Activated CD4-positive, alpha-beta T cell treated with anti-CD3 and anti-CD28 coated beads, Interleukin-2, Interleukin-6, amounts not matched to agents 100 ng/mL and 50 ng/mL, durations not matched to agents 16 hours and 8 hours (primary cell): ENCODE results near the gene VEGFB.

Source experiments
- DNase-seq: peaks from one replicate; pipeline ENCODE4 v3.0.0-alpha.2; 2020

The VEGFB gene, protein sequence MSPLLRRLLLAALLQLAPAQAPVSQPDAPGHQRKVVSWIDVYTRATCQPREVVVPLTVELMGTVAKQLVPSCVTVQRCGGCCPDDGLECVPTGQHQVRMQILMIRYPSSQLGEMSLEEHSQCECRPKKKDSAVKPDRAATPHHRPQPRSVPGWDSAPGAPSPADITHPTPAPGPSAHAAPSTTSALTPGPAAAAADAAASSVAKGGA

DNA sequence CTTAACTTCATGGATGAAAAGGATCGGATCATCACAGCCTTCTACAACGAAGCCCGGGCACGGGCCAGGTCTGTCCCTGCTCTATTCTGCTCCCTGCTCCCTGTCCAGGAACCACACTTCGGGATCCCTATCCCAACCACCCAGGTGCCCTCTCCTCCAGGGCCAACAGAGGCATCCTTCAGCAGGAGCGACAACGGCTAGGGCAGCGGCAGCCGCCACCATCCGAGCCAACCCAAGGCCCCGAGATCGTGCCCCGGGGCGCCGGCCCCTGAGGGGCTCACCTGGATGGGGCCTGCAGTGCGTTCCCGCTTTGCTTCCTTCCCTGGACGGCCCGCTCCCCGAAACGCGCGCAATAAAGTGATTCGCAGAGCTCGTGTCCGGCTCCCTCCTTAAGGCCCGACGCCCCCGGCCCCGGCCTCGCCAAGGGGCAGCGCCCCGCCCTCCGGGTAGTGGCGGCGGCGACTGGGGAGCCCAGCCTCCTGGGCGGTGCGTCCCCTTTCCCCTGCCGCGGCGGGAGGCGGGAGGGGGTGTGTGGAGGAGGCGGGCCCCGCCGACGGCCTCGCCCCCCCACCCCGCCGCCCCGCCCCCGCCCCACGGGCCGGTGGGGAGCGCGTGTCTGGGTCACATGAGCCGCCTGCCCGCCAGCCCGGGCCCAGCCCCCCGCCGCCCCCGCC, at the start of gene VEGFB:
Gene VEGFB, plus strand, starts transcription at position 672 of the 674 bp plus-strand sequence. CDS start 250 bp downstream, outside the sequence.
- DNase-seq: peak; percentile 81

DNA sequence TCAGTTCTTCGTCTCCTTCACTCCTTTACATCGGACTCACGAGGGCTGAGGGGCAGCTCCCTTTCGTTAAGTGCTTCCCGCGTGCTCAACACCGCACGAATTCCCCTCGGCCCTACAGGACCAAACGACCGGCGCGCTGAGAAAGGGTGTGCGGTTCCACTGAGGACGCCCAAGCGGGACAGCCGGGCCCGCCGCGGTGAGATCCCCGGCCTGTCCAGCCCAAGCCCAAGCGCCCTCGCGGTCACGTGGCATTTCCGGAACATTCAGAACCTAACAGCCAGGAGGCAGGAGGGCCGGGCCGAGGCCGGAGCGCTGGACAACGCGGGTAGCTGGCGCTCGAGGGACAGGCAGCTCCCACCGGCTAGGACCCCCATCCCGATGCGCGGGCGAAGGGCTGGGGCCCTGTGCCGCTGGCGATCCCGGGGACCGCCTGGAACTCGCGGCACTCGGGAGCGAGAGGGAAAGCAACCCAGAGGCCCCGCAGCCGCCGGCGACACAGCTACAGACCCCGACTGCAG, 49.1 kb upstream of the VEGFB start:
- DNase-seq: no peak

DNA sequence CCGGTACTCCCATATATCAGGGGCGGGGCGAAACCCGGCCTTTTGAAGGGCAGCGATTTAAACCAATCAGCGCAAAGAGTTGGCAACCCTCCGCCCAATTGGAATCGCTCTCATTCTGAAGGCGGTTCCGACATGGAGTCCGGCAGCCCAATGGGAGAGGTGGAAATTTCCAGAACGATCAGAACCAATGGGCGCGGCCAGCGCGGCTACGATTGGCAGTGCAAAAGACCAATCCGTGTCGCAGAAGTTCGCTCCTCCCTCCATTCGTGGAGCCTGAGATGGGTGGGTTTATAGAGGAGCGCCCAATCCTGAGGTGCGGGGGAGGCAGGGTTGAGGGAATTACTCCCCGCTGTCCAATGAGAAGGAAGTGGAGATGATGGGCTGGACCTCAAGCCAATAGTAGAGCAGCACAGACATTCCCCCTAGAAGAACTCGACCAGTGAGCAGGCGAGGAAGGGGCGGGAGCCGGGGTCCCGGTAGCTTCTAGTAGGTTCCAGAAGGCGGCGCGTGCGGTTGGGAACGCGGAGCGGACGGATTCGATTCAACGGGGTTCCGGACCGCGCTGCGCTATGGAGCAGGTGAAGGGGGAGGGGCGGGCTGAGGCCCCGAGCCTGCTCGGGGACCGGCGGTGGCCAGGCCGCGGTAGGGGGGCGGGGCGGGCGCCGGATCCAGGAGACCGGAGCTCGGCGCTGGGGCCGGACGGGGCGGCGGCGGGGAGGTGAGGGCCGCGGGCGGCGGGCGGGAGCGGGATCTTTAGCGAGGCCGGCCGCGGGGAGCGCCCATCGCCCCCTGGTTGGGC, 48.5 kb upstream of the VEGFB start, which contains the start of gene STIP1:
Gene STIP1, plus strand, starts transcription at position 479 of the 799 bp plus-strand sequence. Its CDS starts 91 bp downstream, at position 570.
- DNase-seq: peak; percentile 100

DNA sequence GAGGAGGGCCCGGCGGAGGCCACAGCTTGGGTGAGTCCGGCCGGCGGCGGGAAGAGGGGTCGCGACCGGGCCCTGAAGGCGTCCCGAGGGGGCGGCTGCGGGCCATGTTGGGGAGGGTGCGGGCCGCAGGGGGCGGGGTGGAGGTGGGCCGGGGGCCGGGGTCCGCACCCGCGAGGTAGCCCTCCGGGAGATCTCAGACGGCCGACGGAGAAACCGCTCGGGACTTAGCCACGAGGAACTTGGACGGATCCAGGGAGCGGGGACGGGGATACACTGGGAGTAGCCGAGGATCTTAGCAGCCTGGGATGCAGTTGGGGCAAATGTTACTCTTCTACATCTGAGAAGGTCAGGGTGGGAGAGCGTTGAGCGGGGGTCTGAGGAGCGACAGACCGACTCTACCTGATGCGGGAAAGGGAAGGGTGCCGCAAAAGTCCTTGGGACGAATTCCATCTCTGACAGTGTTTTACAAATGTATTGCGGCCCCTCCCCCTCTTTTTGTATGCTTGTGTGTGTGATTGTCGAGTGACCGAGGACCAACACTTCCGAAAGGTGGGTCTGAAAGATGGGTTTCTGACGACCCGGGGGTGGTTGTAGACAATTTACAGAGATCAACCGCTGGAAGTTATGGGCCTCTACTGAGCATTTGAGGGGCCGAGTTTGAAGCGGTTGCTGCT, 47.8 kb upstream of the VEGFB start:
- DNase-seq: peak; percentile 61

DNA sequence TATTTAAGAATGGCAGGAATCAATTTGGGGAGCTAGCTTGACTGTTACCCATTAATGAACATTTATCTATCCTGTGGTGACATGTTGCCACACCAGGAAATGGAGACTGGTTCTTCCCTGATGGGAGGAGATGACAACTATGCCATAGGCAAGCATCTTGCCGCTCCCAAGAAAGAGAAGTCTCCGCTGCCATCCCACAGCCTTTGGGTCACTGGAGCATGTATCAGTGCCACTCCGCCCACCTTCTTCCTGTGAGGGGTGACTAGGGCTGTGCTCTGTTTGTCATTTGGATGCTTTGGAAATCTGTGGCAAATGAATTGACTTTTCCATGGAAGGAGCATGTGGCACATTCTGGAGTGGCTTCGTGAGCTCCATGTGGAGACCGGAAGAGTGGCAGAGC, 42.0 kb upstream of the VEGFB start:
- no peak for DNase-seq

DNA sequence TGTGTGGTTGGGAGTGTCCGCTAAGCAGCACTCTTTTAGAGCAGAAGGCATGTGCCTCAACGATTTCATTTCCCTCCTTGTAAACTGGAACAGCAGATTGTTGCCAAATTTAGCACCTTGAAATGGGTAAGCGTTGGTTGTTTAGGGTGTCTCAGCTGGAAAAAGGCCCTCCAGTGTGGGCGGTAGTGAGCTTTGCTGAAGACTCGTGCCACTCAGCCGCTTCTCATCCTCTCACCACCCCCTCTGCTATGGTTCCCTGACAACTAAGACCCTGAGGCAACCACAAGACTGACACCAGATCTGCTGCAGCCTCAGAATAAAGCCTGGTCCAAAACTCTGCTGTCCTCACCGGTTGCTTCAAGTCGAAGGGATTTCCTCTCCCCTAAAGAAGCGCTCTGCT, 37.8 kb upstream of the VEGFB start:
- DNase-seq: no peak

DNA sequence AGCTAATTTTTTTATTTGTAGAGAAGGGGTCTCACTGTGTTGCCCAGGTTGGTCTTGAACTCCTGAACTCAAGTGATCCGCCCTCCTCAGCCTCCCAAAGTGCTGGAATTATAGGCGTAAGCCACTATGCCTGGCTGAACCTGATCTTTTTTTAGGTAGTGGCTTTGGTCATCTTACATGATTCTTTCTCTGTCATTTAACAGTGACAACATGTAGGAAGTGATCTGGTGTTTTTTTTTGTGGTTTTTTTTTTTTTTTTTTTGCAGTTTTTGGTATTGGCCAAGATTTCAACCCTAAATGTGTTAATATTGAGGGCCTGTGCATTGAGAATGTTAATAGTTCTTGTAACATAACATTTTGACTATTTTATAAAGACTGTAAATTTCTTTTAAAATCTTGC, 35.9 kb upstream of the VEGFB start:
- no peak for DNase-seq

DNA sequence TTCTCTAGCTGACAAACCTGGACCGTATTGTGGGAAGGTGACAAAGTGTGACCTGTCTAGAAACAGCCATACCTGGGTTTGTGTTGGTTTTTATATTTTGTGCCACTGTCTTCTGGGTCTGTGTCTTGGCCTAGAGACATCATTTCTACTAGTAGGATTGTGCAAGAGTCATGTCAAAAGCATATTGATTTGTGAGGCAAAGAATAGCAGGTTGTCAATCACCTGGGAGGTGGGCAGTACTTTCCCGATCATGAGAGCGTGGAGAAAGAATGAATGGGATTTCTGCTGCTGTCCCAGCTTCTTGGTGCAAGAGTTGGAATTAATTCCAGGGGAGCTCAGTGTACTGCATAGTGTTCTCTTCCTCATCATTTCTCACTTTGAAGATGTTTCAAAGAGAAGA, 32.8 kb upstream of the VEGFB start:
- no peak for DNase-seq

DNA sequence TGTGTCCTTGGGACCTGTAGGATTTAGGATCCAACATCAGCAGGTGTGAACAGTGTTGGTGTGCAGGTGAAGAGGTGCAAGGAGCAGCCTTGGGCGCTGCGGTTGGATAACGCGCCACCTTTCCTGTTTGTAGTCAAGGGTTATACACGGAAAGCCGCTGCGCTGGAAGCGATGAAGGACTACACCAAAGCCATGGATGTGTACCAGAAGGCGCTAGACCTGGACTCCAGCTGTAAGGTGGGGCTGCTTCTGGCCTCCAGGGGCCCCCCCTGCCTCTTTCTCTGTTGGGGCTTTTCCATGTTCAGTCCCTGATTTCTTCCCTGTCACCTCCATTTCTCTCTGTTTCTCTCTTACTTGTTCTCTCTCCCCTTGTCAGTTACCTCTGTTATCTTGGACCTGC, 31.4 kb upstream of the VEGFB start:
- no peak for DNase-seq

DNA sequence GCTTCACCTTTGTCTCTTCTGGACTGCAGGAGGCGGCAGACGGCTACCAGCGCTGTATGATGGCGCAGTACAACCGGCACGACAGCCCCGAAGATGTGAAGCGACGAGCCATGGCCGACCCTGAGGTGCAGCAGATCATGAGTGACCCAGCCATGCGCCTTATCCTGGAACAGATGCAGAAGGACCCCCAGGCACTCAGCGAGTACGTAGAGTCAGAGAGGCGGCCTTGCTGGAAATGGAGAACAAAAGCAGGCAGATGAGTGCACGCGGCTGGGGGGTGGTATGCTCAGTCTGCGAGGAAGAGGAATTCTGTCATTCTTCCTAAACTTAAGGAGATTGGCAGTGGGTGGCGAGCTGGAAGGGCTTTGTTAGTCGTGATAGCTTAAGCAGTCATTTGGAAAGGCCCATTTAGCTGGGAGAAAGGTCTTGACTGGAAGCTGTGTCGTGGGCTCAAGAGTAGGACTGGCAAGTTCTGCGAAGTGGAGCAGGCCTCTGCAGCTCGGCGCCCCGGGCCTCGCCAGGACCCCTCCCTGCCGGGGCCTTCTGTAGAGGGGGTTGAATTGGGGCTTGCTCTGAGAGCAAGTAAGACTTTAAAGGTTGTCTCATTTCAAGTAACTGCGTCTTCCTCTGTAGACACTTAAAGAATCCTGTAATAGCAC, 30.8 kb upstream of the VEGFB start:
- DNase-seq: no peak

DNA sequence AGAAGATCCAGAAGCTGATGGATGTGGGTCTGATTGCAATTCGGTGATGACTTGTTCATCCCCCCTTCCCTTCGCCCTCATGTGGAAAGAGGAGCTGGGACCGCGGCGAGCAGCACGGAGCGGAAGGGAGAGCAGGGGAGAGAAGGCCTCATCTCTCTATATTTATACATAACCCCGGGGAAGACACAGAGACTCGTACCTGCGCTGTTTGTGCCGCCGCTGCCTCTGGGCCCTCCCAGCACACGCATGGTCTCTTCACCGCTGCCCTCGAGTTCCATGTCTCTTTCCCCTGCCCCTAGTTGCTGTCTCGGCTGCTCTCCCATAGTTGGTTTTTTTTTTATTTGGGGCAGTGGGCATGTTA, 30.3 kb upstream of the VEGFB start:
- no peak for DNase-seq

DNA sequence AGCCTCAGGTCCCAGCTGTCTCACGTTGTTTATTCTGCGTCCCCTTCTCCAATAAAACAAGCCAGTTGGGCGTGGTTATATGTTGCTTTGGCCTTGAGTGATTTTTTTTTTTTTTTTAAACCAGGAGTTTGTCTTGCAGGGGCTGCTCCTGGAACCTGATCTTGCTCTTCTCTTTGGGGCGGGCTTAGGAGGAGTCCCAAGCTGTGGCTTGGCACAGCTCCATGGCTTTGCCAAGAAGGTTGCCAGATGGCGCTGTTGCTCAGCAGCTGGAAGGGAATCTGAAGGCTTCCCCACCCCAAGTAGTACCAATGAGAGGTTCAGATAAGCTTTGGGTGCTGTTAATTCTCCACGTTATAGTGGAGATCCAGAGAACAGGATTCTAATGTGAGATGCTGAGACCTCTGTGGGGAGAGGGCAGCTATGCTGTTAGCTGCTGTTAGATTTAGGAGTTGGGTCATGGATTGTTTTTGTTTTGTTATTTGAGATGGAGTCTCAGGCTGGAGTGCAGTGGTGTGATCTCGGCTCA, 29.9 kb upstream of the VEGFB start:
- peak; percentile 76 for DNase-seq

DNA sequence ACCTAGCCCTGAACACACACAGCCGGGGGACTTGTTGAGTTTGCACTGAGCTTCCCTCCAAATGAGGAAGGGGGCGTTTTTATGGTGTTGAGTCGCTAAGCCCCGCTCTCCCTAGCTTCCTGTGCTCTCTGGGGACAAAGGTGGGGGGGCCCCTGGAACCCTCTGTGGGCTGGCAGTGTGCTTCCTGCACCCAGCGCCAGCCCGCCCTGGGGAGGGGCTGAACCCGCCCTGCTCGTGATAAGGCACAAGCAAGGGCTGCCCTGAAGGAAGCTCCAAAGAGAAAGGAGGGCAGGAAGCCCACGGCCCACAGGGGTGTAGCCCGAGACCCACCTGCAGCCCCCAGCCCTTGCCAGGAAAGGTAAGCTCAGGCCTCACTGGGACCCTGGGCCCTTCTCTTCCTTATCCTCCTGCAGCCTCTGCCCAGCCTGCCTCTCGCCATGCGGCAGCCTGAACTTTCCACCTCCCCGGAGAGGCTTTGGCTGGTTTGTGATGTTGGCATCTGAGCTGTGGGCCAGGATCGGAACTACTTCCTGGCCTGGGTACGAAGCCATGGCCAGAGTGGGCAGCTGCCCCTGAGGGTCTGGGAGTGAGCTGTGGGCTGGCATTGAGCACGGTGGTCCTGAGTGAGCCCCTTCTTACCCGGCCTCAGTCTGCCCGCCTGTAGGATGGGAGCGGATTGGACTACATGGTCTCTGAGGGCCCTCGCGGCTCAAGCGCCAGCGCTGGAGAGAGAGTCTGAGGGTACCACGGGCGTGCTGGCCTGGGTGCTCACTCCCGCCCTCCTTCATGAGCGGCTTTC, 27.7 kb upstream of the VEGFB start, which contains the start of gene FERMT3:
Gene FERMT3, plus strand, starts transcription at position 265 of the 799 bp plus-strand sequence. CDS start 644 bp downstream, outside the sequence.
- peak; percentile 90 for DNase-seq

DNA sequence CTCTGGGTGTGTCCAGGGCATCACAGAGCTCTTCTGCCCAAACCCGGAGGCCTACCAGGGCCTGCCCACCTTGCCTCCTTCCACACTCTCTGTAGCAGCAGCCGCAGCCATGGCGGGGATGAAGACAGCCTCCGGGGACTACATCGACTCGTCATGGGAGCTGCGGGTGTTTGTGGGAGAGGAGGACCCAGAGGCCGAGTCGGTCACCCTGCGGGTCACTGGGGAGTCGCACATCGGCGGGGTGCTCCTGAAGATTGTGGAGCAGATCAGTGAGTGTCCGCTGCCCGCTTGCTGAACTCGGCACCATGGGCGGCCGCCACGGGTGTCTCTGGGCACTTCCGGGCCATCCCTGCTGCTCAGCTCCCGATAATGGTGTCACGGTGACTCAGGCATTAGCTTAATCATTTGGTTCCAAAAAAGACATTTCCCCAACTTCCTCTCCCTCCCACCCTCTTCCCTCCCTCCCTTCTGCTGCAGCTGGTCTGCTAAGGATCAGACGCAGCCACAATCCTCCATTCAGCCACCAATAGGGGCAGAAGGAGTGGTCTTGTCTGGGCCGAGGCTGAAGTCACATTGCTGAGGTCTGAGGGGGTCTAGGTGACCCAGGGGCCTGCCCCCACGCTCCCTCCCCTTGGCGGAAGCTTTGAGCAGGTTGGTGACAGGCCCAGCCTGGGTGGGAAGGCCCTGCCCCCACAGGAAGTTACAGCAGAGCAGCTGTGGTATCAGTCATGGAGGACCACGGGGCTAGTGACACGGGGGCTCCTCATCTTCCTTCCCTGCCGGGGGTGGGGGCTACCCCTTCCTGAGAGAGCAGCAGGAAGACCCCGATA, 26.9 kb upstream of the VEGFB start:
- peak; percentile 90 for DNase-seq

DNA sequence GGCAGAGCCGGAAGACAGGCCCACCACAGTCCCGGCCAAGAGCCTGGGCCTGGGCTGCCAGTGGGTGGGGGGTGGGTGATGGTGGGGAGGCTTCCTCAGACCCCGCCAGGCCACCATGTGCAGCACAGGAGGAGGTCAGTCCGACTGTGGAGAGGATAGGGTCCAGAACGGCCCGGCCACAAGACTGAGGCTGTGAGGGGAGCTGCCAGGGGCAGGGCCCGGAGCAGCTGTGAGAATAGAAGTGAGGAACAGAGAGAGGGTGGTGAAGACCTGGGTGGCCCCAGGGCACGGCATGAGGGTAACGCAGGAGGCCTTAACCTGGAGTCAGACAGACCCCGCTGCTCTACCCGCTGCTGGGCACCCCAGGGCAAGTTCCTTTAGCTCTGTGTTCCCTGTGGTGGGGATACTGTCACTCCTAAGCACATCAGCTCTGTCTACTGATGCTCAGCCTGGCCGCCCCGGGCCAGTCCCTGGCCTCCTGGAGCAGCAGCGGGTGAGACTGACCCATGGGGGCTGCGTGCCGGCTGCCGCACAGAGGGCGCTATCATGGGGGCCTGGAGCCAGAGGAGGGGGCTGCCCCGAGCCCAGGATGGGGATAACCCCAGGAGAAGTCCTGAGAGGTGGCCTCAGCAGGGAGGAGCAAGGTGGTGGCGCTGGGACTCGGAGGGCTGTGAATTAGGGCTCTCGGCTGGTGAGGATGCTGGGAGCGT, 26.1 kb upstream of the VEGFB start:
- DNase-seq: no peak

DNA sequence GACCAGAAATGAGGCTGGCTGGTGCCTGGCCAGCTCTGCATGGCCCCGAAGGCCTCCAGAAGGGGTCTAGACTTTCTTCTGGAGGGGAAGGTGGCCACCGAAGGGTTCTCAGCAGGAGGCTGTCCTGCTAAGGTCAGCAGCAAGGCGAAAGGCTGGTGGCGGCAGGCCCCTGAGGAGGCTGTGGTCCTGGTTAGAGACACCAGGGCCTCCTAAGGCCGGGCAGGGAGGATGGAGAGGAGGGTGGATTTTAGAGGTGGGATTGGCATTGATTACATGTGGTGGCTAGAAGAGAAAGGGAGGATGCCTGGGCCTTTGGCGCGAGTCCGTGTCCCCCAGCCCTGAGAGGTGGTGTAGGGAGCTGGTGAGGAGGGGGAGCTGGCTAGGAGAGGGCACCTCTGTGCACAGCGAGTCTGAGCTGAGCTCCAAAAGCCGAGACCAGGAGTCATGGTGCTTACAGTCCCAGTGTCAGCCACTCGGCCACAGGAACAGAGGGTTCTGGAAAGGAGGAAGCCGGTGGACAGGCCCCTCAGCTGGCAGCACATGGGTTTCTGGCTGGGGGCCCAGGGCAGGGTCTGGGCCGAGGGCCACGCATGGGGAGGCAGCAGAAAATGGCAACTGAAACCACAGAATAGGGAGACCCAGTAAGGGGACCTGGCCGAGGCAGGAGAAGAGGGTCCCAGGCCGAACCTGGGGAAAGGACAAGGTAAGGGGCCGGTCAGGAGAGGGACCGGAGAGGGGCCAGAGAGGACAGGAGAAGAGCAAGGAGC, 25.4 kb upstream of the VEGFB start:
- DNase-seq: no peak

DNA sequence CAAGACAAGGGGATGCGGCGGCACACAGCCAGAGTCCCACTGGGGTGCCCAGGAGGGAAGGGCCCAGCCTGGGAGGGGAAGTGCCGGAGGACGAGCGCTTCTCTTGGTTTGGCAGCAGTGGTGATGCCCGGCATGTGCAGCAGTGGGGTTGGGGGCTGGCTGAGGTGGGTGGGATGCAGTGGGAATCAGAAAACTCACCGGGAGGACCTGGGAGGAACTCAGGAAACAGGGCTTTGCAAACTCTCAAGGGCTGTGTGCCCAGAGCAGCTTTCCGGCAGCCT, 24.9 kb upstream of the VEGFB start:
- DNase-seq: no peak

DNA sequence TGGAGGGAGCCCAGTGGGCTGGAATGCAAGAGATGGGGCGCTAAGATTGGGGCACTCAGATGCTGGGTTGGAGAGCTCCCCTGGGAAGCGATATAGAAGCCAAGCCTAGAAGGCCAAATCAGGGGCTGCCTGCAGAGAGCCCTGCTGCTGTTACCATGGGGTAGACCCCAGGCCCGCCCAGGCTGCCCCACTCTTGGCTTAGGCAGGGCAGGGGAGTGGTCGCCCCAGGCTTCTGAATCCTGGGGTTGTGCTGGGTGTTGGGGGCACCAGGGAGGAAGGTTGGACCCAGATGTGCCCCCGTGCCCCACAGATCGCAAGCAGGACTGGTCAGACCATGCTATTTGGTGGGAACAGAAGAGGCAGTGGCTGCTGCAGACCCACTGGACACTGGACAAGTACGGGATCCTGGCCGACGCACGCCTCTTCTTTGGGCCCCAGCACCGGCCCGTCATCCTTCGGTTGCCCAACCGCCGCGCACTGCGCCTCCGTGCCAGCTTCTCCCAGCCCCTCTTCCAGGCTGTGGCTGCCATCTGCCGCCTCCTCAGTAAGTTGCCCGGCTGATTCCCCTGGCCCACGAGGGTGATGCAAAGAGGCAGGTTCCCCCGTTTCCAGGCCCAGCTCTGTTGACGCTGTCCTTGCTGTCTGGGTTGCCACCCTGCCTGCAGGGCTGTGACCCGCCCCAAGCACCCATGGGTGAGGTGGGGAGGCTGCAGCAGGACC, 23.9 kb upstream of the VEGFB start:
- no peak for DNase-seq
